ENCODE data around the gene LURAP1L.

Gene LURAP1L

DNA sequence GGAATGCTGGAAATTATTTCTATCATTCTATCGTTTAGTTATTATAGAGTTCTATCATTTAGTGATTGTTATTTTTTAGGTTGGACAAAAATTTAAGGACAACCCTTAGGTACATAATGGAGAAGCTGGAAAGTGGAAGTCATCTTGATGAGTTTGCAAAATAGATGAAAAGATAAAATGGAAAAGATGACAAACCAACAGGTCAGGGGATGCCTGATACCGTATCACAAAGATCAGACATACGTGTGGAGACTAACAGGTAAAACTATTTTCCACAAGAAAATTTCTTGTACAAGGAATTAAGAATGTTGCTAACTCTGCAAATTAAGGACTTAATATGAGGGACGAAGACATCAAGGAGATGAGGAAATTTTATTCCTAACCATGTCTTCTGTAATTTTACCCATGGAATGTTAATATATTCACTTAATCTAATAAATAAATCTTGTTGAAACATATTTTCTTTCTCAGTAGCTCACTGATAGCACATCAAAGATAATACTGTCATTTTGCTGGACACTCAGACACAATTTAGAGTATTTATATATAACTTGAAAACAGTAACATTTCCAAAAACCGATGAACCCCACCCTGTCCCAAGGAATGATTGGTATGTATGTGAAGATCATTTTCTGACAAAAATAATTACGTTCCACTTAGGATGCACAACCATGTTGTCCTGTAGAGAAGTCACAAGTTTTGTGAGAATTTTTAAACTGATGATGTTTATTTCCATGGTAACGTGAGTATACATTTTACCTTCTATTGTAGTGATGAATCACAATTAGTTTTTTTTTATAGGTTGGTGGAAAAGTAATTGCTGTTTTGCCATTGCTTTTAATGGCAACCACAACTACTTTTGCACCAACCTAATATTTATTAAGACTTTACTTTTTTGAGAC is 2.6 kb downstream of the LURAP1L start:
- DNase-seq, result no peak

DNA sequence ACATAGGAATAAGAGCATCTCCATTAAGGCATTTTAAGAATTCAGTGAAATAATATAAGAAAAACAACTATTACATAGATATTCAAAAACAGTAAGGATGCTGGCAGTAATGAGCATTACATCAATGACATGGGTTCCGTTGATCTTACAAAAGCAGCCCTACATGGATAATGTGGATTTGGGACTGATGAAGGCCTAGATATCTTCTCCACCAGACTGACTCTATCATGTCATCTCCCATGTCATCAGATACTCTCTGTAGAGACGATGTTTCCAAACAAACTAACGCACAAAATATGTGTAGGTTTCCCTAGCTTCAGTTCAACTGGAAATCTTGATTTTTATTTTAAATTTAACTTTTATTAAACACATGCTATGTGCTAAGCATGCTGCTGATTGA is 3.6 kb downstream of the LURAP1L start:
- no peak for DNase-seq

DNA sequence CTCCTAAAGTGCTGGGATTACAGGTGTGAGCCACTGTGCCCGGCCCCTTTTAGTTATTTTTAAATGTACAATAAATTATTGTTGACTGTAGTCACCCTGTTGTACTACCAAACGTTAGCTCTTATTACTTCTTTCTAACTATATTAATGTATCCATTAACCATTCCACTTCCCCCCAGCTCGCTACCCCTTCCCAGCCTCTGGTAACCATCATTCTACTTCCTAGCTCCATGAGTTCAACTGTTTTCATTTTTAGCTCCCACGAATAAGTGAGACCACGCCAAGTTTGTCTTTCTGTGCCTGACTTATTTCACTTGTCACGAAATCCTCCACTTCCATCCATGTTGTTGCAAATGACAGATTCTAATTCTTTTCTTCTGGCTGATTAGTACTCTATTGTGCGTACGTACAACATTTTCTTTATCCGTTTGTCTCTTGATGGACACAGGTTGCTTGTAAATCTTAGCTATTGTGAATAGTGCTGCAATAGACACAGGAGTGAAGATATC is 6.5 kb downstream of the LURAP1L start:
- no peak for DNase-seq

- no peak for DNase-seq
Measured at GRCh38 chr9:12783767-12784460, 9.1 kb downstream of the LURAP1L start.

DNA sequence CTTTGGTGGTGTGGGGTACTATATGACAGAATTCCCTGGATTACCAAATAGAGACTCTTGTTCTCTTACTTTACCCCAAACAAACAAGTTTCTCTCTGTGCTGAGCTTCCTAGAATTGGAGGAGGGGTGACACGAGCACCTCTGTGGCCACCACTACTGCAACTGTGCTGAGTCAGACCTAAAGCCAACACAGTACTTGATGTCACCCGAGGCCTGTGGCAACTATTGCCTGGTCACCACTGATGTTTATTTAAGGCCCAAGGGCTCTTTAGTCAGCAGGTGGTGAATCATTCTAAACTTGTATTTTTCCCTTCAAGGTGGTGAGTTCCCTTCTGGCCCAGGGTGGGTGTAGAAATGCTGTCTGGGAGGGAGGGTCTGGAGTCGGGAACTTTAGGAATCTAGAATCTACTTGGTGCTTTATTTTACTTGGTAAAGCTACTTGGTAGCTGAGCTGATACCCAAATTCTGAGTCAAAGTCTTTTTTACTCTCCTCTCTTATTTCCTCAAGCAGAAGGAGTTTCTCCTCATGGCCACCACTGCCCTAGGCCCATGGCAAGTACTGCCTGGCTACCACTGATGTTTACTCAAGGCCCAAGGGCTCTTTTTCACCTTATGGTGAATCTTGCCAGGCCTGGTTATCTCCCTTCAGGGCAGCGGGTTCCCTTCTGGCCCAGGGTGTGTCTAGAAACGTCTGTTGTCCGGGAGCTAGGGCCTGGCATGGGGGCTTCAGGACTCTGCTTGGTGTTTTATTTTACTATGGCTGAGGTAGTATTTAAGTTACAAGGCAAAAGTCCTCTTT is 9.8 kb downstream of the LURAP1L start:
- DNase-seq, result no peak

DNA sequence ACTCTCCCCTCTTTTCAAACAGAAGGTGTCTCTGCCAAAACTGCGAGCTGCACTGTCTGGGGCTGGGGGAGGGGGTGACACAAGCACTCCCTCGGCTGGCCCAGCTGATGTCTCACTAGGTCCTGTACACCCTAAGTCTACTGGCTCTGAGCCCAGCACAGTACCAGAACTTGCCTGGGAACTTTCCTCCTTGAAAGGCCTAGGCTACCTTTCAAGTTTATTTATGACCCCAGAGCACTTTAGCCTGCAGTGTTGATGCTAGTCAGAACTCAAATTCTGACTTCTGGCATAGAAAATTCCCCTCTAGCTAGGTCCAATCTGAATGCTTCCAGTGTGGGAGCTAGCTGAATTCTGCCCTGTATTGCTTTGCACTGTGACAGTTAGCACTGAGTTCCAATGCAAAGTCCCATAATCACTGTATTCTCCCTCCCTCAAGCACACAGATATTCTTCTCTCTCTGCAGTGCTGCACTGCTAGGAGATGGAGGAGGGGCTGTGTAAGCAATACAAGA is 10.5 kb downstream of the LURAP1L start:
- DNase-seq, result no peak

GRCh38 chr9:12785941-12786340 is 11.1 kb downstream of the LURAP1L start:
- no peak for DNase-seq

DNA sequence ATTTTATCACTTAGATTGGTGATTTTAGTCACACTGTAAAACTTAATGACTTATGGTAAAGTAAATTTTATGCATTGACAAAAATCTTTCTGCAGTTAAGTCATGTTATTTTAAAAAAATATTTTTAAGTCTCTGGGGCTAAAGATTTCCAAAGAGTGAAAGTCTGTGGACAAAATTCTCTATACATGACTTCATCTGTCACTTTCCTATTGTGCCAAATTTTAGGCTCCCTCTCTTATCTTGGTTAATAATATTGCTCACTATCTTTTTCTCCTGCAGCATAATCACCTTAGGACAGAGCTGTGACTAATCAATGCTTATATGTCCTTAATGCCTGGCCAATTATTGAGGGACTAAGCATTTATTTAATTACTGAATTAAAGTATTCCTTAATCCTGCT is 15.2 kb downstream of the LURAP1L start:
- DNase-seq, result no peak

GRCh38 chr9:12790883-12791282 is 16.1 kb downstream of the LURAP1L start:
- no peak for DNase-seq

DNA sequence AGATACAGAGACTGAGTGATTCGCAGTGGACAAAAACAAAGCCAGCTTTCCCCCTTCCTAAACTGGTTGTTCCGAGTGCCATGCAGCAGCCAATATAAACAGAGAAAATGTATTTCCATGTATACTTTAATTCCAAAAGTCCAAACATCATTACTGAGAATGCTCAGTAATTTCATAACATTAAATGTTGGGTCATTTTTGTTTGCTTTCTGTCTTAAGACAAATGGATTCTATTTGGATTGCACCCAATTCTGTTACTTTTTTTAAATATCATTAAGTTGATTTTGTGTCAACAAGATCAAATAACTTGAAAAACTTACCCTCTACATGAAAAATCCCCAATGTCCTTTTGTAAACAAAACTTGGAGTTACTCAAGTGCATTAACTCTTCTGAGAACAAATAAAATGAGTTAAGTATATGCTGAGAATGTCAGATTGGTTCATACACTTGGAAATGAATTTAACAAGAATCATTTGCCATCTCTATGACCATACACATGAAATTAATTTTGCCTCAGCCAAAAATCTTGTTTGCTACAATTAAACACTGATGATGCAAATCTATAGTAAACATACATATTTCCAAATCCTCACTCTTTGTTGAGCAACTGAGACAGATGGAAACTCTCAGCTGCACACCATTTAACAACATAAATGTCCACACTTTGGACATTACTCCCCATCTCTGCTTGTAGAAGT is 19.4 kb downstream of the LURAP1L start:
- no peak for DNase-seq

DNA sequence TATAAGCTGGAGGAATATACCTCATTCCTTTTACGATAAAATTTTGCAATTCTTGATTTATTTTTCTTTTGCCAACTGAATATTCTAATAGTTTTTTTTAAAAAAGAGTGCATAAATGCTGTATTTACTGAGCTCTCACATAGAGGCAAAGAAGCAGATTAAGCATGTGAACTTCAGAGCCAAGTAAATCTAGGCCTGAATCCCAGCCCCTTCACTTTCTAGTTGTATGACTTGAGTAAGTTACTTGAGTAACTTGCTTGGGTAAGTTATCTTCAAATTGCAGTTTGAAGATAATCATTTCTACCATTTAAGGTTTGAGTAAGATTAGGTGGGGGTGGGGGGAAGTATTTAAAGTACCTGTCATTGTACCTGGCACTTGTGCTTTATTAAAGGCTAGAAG is 21.8 kb downstream of the LURAP1L start:
- DNase-seq, result no peak

DNA sequence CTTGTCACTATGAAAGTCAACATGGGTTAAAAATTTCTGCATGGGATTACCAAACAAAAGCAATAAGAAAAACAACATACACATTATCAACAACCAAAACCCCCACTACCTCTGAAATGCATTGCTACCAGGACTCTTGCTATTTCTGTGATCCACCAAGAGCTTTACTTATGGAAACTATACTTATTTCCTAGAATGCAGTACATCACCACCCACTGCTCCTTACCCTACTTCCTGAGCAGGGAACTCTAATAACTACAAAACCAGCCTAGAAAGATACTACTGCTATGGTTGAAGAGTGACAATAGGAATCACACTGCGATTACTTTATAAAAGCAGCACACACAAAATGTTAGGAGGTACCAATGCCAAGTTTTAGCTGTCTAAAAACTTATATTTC is 22.2 kb downstream of the LURAP1L start:
- no peak for DNase-seq

DNA sequence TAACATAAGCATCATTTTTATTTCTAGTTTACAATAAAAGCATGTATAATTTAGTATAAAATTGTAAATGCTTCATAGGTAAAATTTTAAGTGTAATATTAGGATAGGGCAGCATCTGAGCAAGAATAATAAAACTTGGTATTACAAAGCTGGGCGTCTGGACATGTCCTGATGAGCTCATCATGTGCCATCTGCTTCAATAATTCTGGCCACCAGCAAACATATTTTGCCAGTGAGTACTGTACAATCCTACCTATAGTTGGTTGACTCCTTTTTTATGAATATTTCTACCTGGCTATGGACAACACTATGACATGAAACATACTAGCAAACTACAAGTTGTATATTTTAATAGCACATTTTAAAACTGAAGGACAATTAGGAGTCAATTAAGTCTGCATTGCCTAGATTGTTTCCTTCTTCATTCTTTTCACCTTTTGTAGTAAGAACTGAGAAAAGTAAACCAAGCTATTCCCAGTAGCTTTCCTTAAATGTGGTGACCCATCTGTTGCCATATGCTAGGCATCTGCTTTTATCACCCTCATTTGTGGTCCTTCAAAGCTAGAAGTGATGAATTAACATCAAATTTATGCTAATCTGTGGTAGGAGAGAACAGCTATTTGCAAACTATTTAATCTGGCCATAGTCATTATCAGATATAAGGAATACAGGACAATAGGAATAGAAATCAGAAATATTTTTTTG is 23.4 kb downstream of the LURAP1L start:
- DNase-seq, result no peak

- no peak for DNase-seq
Measured at GRCh38 chr9:12801187-12801586, 26.4 kb downstream of the LURAP1L start.

DNA sequence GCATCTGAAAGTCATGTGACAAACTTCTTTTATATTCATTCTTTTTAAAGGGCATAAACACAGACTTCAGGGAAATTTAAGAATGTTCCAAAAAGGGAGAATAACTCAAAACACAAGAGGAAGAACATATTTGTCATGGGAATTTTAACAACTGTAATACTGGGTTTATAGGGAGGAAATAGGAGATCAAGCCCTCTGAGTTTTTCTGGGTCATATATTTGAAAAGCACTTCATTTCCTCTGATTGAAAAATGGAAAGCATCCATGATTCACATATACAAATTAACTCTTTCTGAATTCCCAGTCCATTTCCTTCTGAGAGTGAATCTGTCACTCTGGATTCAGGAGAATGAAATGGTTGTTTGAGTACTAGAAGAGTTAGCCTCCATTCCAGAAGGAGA is 26.8 kb downstream of the LURAP1L start:
- DNase-seq, result no peak

DNA sequence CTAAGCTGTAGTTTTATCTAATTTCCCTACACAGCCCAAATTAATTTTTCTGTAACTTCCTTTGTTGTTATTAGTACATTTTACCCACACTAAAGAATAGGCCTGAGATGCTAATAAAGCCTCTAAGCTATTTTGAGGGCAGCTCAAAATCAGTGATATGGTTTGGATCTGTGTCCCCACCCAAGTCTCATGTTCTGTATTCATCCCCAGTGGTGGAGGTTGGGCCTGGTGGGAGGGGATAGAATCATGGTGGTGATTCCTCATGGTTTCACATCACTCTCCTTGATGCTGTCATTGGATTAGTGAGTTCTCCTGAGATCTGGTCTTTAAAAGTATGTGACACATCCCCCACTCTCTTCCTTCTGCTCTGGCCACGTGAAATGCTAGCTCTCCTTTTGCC is 27.3 kb downstream of the LURAP1L start:
- DNase-seq, result no peak

- no peak for DNase-seq
Measured at GRCh38 chr9:12808569-12808968, 33.7 kb downstream of the LURAP1L start.

- DNase-seq, result no peak
Measured at GRCh38 chr9:12809720-12810119, 34.9 kb downstream of the LURAP1L start.

DNA sequence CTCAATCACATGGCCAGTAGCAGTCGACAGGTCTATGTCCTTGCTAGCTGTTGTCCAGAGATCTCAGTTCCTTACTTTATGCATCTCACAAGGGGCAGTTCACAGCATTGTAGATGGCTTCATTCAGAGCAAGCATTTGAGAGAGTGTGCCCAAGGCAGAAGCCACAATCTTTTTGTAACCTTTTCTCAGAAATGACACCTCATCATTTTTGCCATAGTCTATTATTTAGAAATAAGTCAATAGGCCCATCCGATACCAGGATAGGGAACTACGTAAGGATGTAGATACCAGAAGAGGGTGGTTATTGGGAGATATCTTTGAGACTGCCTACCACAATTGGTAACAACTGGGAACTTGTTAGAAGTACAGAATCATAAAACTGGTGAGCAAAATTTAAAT is 37.1 kb downstream of the LURAP1L start:
- no peak for DNase-seq

DNA sequence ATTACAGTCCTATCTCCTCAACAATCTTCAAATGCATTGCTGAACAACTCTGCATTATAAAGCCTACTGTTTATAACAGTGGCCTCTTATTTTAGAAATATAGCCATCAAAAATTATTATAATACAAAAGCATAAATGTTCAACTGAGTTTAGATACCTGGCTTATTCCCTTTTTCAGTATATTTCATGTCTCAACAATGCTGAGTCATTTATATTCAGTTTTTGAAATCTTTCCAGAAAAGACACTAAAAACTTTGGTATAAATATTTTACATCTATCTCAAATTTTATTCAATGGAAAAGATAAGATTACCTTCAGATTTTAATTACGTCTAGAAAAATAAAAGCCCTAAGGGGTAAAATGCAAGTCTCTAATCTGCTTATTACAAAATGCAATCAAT is 37.9 kb downstream of the LURAP1L start:
- DNase-seq, result no peak

- no peak for DNase-seq
Measured at GRCh38 chr9:12813533-12813932, 38.7 kb downstream of the LURAP1L start.
